ENCODE measurements around the gene ENGASE. TPM values are rescaled to one million over a fixed set of nuclear protein-coding genes. Genes with fewer than 3 reads are reported as not detected.

ENGASE gene
- total and polyA plus RNA-seq, 2 of the 8 experiments (the other 6 are each of a cell fraction or from before 2014, with no cell fraction given): 9.3 to 36.1 TPM

DNA sequence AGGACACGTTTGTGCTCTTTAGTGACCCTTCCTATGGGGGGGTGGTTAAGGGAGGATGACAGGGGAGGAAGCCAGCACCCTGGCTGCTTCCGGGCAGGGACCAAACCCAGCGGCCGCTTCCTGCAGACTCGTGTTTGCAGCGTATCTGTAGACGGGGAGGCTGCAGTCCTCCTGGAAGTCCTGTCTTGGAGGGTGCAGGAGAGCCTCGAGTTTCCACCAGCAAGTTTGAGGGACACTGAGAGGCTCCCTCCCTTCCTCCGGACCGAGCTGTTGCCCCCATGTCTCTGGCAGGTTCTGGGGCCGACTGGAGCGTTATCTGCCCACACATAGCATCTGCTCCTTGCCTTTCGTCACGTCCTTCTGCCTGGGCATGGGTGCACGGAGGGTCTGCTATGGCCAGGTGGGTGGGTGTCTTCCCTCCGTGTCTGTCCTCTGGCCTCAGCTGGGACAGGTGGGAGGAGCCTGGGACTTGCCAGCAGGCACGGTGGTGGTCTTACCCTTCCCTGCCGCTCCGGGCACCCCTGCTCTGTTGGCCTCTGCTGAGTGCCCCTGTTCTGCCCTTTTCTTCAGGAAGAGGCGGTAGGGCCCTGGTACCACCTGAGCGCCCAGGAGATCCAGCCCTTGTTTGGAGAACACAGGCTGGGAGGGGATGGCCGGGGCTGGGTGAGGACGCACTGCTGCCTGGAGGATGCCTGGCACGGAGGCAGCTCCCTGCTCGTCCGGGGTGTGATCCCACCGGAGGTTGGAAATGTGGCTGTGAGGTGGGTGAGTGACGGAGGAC is 8.8 kb downstream of the ENGASE start:
- no peak overlapping the region for H3K4ac ChIP-seq (replicated peaks; ENCODE audit: insufficient read length, low read depth, low read length)
- 89% methylated on average over 24 of the region's 28 CpGs; no CpG with 5 or more reads in 1 of the 2 experiments for WGBS, 2 experiments (ENCODE audit: extremely low coverage in 1 of 2, insufficient coverage in 1 of 2, insufficient read length in 1 of 2, insufficient replicate concordance in 2 of 2, low coverage in 1 of 2, low lambda C conversion rate in 2 of 2, missing lambda C conversion rate in 1 of 2)
- no peak for DNase-seq (ENCODE audit: low read depth in 1 of 2, low spot score in 2 of 2)

More for the DNA sequence above, 8.8 kb downstream of the ENGASE start:
- H3K56ac ChIP-seq (replicated peaks; ENCODE audit: insufficient read length, low read depth, low read length): no peak overlapping the region
- no peaks in the 10 kb centered on the region for H3K79me1 ChIP-seq (ENCODE audit: low read depth, low read length)
- H2BK5ac ChIP-seq (ENCODE audit: low read depth, low read length): no peak overlapping the region
- no peak overlapping the region for H2AK5ac ChIP-seq (ENCODE audit: low read depth, low read length)
- peaks cover 2 to 11% (median 6%) of the 10 kb centered on the region in 4 experiments; a peak in 5 of 8 replicates for H3K36me3 ChIP-seq (ENCODE audit: control insufficient read depth in 2 of 4, insufficient read depth in 4 of 4, low read length in 3 of 4)
- H3K27ac ChIP-seq (ENCODE audit: low read depth, low read length): no peak overlapping the region
- H3K4me1 ChIP-seq (replicated peaks in 1 of 4; ENCODE audit: control insufficient read depth in 3 of 4, insufficient read depth in 4 of 4, low read length in 3 of 4): peaks cover 0 to 2% (median under 1%) of the 10 kb centered on the region in 4 experiments; a peak in 1 of 7 replicates
- H2BK15ac ChIP-seq (ENCODE audit: low read length): no peak overlapping the region
- ChIA-PET POLR2A (ENCODE audit: partially characterized antibody) (no interaction called here), CTCF (ENCODE audit: partially characterized antibody) (interaction anchor here (0.6 to 11.5 kb wide), 35 partner anchors 8 to 519 kb away, joined by 3 to 291 read pairs (median 5); partner anchors contain the start of gene ENGASE)
- no peak overlapping the region for H3K14ac ChIP-seq (ENCODE audit: insufficient read length)
- H3K4me2 ChIP-seq (ENCODE audit: insufficient read depth in 1 of 2, low read depth in 2 of 2, low read length in 2 of 2): no peak overlapping the region
- no peak overlapping the region for H3K18ac ChIP-seq (ENCODE audit: extremely low read depth, low read length)
- no peak overlapping the region for H2BK120ac ChIP-seq (replicated peaks; ENCODE audit: low read depth, low read length)
- H2BK20ac ChIP-seq (ENCODE audit: low read length): no peak overlapping the region
- H4K5ac ChIP-seq (ENCODE audit: insufficient read length, low read depth, low read length): no peak overlapping the region
- H3K79me2 ChIP-seq (ENCODE audit: control insufficient read depth in 1 of 2, insufficient read depth in 2 of 2, low read length in 2 of 2): no peaks in the 10 kb centered on the region
- TF ChIP-seq CBX5 (IDR thresholded peaks at IDR 0.05; ENCODE audit: low read depth, low read length) (no peak), KDM5A (IDR thresholded peaks at IDR 0.05; ENCODE audit: low read length) (no peak)
- no peak overlapping the region for H3K4me3 ChIP-seq (ENCODE audit: extremely low read depth in 1 of 4, insufficient read depth in 2 of 4, low read depth in 3 of 4, low read length in 4 of 4)
- H3K23ac ChIP-seq (ENCODE audit: insufficient read length): no peak overlapping the region
- no peaks in the 10 kb centered on the region for H3K23me2 ChIP-seq (ENCODE audit: low read depth, low read length)
- no peaks in the 10 kb centered on the region for H3K9me3 ChIP-seq (ENCODE audit: insufficient read depth in 2 of 2, low read depth in 1 of 2, low read length in 1 of 2)
- no peak overlapping the region for H2BK12ac ChIP-seq (ENCODE audit: low read depth, low read length)
- no peaks in the 10 kb centered on the region for H3K27me3 ChIP-seq (replicated peaks in 1 of 4; ENCODE audit: control insufficient read depth in 3 of 4, extremely low read depth in 1 of 4, insufficient read depth in 3 of 4, low read length in 3 of 4)
- no peak overlapping the region for H4K8ac ChIP-seq (ENCODE audit: extremely low read depth, insufficient read depth, low read length)
- H4K91ac ChIP-seq (replicated peaks; ENCODE audit: insufficient read length, low read length): no peak overlapping the region
- no peak overlapping the region for H2AFZ ChIP-seq (ENCODE audit: low read length)
- H3K9ac ChIP-seq (replicated peaks in 1 of 4; ENCODE audit: extremely low read depth in 1 of 4, low read depth in 3 of 4, low read length in 3 of 4): no peak overlapping the region
- peaks cover 6 to 9% of the 10 kb centered on the region in 2 experiments for H4K20me1 ChIP-seq (replicated peaks in 1 of 2; ENCODE audit: control insufficient read depth in 1 of 2, insufficient read depth in 2 of 2, low read length in 2 of 2)
- no peak for FAIRE-seq
